PC-3 (cell line): ENCODE data around the gene GOLGA6L25.
"Not testable (repeated sequence)": the region's sequence is repeated elsewhere in the genome, so short reads cannot be mapped to it uniquely, and the experiment has no call there.

Experiments
- EZH2phosphoT487 ChIP-seq: fragments of 300-600 bp; sonication (generic); IDR thresholded peaks from 2 replicates; pipeline ENCODE4 v1.6.1; 2018; ENCODE audit warnings: mild to moderate bottlenecking, antibody characterized with exemption, low read length, borderline replicate concordance
- TF ChIP-seq, protein P1 (sequence below): fragments of 300-600 bp; sonication (generic); conservative IDR thresholded peaks from 2 replicates; pipeline ENCODE4 v1.5.1; 2017; ENCODE audit warnings: antibody characterized with exemption, low read depth, mild to moderate bottlenecking, low read length

DNA sequence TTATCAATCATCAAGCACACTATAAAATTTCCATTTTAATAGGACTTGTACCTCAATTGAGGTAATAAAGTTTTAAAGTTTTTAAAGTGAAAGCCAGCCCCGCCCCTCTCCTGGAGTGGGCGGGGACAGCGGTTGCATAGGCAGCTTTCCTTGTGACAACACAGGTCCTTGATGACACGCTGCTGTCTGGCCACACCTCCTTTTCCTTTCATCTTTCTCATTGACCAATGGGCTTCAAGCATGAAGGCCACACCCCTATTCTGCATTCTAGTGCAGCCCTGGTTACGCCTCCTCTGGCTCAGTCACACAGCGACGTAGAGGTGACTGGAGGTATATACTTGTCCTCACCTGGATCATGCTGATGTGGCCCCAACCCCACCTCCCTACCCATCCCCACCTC lies at the start of gene GOLGA6L25:
- TF ChIP-seq, protein P1, sequence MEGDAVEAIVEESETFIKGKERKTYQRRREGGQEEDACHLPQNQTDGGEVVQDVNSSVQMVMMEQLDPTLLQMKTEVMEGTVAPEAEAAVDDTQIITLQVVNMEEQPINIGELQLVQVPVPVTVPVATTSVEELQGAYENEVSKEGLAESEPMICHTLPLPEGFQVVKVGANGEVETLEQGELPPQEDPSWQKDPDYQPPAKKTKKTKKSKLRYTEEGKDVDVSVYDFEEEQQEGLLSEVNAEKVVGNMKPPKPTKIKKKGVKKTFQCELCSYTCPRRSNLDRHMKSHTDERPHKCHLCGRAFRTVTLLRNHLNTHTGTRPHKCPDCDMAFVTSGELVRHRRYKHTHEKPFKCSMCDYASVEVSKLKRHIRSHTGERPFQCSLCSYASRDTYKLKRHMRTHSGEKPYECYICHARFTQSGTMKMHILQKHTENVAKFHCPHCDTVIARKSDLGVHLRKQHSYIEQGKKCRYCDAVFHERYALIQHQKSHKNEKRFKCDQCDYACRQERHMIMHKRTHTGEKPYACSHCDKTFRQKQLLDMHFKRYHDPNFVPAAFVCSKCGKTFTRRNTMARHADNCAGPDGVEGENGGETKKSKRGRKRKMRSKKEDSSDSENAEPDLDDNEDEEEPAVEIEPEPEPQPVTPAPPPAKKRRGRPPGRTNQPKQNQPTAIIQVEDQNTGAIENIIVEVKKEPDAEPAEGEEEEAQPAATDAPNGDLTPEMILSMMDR = not testable (repeated sequence)
- TF ChIP-seq EZH2phosphoT487 = not testable (repeated sequence)
